HFFc6 (cell line): ENCODE data around the gene EVPLL. TPM values are rescaled to one million over a fixed set of nuclear protein-coding genes. Genes with fewer than 3 reads are reported as not detected.

Source experiments
- DNase-seq: peaks from one replicate; pipeline ENCODE4 v3.0.0-alpha.2; 2018
- H3K27ac Mint-ChIP-seq: 2 replicates; pipeline ENCODE4 v1.8.0; 2020; ENCODE audit warnings: mild to moderate bottlenecking, mixed read lengths
- H3K27me3 Mint-ChIP-seq: 2 replicates; pipeline ENCODE4 v1.8.0; 2021; ENCODE audit warnings: mild to moderate bottlenecking, moderate library complexity, mixed read lengths; ENCODE audit not compliant: insufficient read depth
- H3K36me3 Mint-ChIP-seq: 2 replicates; pipeline ENCODE4 v1.8.0; 2021; ENCODE audit warnings: low read depth, mixed read lengths
- H3K4me1 Mint-ChIP-seq: 2 replicates; pipeline ENCODE4 v1.8.0; 2020; ENCODE audit warnings: low read depth, mixed read lengths
- H3K4me3 Mint-ChIP-seq: 2 replicates; pipeline ENCODE4 v1.8.0; 2020; ENCODE audit warnings: mild to moderate bottlenecking, moderate library complexity, mixed read lengths
- H3K9me3 Mint-ChIP-seq: 2 replicates; pipeline ENCODE4 v1.8.0; 2020; ENCODE audit warnings: mild to moderate bottlenecking, mixed read lengths
- total RNA-seq, 6 experiments: library from RNA; stranded (reverse); fragmentation: NEBNext Ultra II Directional; extraction: Animal tissue kit (Norgen Biotek cat#: 25700); gene quantifications; 2 replicates in 1 of 6; 3 replicates in 5 of 6; pipeline ENCODE4 v1.2.3, GENCODE V29; 2021
- TF ChIP-seq, protein P1 (sequence below): fragments of 200-600 bp; sonication (generic); IDR thresholded peaks from 2 replicates; pipeline ENCODE4 v1.5.0; 2021; ENCODE audit warnings: antibody characterized with exemption, mild to moderate bottlenecking

EVPLL gene
- total RNA-seq, 6 experiments from 2014 or later, result not detected

DNA sequence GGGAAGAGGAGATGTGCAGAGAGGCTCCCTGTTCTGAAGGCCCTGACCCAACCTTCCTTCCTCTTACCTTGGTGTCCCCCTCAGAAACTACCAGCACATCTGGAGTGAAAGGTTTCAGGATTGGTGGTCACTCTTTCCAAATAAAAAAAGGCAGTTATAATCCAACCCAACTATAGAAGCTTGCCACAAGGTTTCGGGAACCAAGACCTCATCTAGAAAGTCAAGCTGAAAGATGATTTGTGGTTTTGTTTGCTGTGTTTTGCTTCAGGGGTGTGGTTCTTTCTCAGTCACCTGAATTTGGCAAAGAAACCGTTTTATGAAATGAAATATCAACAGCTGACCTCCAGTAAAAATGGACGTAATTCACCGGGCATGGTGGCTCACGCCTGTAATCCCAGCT, 33.6 kb upstream of the EVPLL start:
- Mint-ChIP-seq H3K27ac (no peak overlapping the region), H3K36me3 (peaks cover 14% of the 10 kb centered on the region), H3K9me3 (no peaks in the 10 kb centered on the region), H3K4me1 (no peaks in the 10 kb centered on the region), H3K4me3 (no peak overlapping the region), H3K27me3 (no peaks in the 10 kb centered on the region; the same call in 1 of the 2 replicates)
- TF ChIP-seq, protein P1, sequence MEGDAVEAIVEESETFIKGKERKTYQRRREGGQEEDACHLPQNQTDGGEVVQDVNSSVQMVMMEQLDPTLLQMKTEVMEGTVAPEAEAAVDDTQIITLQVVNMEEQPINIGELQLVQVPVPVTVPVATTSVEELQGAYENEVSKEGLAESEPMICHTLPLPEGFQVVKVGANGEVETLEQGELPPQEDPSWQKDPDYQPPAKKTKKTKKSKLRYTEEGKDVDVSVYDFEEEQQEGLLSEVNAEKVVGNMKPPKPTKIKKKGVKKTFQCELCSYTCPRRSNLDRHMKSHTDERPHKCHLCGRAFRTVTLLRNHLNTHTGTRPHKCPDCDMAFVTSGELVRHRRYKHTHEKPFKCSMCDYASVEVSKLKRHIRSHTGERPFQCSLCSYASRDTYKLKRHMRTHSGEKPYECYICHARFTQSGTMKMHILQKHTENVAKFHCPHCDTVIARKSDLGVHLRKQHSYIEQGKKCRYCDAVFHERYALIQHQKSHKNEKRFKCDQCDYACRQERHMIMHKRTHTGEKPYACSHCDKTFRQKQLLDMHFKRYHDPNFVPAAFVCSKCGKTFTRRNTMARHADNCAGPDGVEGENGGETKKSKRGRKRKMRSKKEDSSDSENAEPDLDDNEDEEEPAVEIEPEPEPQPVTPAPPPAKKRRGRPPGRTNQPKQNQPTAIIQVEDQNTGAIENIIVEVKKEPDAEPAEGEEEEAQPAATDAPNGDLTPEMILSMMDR, result no peak
- DNase-seq, result no peak

DNA sequence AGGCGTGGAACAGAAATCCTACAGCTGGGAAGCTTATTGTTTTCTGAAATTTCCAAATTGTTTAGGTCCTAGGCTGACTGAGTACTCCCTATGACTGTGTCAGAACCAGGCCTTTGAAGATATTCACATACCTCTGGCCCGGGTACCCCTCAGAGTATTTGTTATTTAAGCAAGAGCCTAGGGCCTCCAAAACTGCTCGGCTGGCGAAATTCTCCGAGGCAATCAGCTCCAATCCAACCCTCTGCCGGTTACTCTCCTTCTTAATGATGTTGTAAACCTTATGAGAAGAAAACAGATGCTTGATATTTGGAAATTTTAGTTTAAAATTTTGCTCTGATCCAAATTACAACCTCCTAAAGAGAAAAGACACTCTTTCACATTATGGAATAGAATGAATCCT, 24.0 kb upstream of the EVPLL start:
- H3K9me3 Mint-ChIP-seq, result no peaks in the 10 kb centered on the region
- TF ChIP-seq, protein P1, result no peak
- DNase-seq, result no peak

GRCh38 chr17:18356624-18357023, 21.0 kb upstream of the EVPLL start:
- Mint-ChIP-seq H3K27me3 (no peaks in the 10 kb centered on the region), H3K27ac (peak overlapping the region; percentile 45), H3K9me3 (no peaks in the 10 kb centered on the region), H3K4me3 (no peak overlapping the region), H3K4me1 (peaks cover 11% of the 10 kb centered on the region), H3K36me3 (peaks cover 4% of the 10 kb centered on the region; the same call in 1 of the 2 replicates)
- TF ChIP-seq, protein P1, result no peak
- DNase-seq, result no peak

More for the DNA sequence above, 24.0 kb upstream of the EVPLL start:
- Mint-ChIP-seq H3K27me3 (no peaks in the 10 kb centered on the region), H3K27ac (no peak overlapping the region), H3K36me3 (peaks cover 4% of the 10 kb centered on the region; the same call in 1 of the 2 replicates), H3K4me3 (no peak overlapping the region), H3K4me1 (peaks cover 11% of the 10 kb centered on the region)

DNA sequence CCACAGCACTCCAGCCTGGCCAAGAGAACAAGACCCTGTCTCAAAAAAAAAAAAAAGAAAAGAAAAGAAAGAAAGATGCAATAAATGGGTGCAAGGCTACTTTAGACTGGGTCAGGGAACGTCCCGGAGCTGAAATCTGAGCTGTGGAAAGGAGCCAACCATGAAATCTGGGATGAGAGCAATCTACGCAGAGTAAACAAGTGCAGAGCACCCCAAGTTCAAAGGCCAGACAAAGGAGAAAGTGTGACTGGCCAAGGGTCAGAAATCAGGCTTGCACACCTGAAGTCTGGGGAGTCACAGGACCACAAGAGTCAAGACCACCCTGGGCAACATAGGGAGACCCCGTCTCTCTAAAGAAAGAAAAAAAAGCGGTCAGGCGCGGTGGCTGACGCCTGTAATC, 17.1 kb upstream of the EVPLL start:
- H3K4me1 Mint-ChIP-seq, result peaks cover 25% of the 10 kb centered on the region
- TF ChIP-seq, protein P1, result no peak
- no peak overlapping the region for H3K27ac Mint-ChIP-seq
- no peaks in the 10 kb centered on the region for H3K9me3 Mint-ChIP-seq
- no peak for DNase-seq
- H3K27me3 Mint-ChIP-seq, result no peaks in the 10 kb centered on the region
- no peaks in the 10 kb centered on the region for H3K36me3 Mint-ChIP-seq
- H3K4me3 Mint-ChIP-seq, result no peak overlapping the region

DNA sequence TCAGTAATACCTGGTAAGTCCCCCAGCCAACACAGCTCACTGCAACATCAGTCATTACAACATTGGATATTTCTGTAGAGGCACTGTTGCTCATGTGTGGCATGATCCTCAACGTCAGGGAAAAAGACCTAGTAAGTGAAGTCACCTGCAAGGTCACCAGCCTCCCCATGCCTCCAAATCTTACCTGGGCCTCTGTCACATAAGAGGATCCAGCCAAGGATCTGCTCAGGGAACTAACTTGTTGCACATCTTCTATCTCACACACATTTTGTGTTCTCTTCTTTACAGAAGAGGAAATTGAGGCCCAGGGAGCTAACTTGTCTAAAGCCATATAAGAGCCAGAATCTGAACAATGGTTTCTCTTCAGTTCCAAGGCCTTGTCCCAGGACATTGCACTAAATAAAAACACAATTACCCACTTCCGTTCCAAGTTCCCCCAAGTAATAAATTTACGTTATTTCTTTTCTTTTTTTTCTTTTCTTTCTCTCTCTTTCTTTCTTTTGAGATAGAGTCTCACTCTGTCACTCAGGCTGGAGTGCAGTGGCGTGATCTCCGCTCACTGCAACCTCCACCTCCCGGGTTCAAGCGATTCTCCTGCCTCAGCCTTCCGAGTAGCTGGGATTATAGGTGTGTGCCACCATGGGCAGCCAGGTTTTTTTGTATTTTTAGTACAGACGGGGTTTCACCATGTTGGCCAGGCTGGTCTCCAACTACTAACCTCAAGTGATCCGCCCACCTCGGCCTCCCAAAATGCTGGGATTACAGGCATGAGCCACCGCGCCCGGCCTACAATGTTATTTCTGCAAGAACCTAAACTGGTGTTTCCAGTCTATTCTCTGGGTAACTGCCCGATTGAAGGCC, 15.5 kb upstream of the EVPLL start:
- Mint-ChIP-seq H3K9me3 (no peaks in the 10 kb centered on the region), H3K36me3 (no peaks in the 10 kb centered on the region), H3K27ac (0 out of 2 replicates have a peak overlapping the region, but pooled peaks have one; percentile 26), H3K27me3 (no peaks in the 10 kb centered on the region), H3K4me1 (peaks cover 19% of the 10 kb centered on the region), H3K4me3 (peak overlapping the region; percentile 88)
- TF ChIP-seq, protein P1, result no peak
- no peak for DNase-seq
